GM12878 (cell line): Measurements from ENCODE around the gene LMF1.

Experiments
- EZH2 ChIP-seq: IDR thresholded peaks from 2 replicates; pipeline ENCODE4 v1.6.1; 2012; ENCODE audit warnings: low read depth, mild to moderate bottlenecking, control low read depth, inconsistent platforms, low read length, borderline replicate concordance; ENCODE audit not compliant: control insufficient read depth
- FOS ChIP-seq: IDR thresholded peaks from 3 replicates; pipeline ENCODE4 v1.6.1; 2011; ENCODE audit warnings: borderline replicate concordance; ENCODE audit not compliant: insufficient read length; ENCODE audit errors: extremely low read depth
- HCFC1 ChIP-seq: fragments of 150-350 bp; IDR thresholded peaks from 2 replicates; pipeline ENCODE4 v1.6.1; 2014; ENCODE audit warnings: low read length
- MXI1 ChIP-seq: fragments of 150-350 bp; IDR thresholded peaks from 2 replicates; pipeline ENCODE4 v1.6.1; 2011; ENCODE audit warnings: low read depth, mild to moderate bottlenecking, inconsistent platforms, low read length, improper control_type of control experiment
- POLR2AphosphoS5 ChIP-seq: IDR thresholded peaks from 2 replicates; pipeline ENCODE4 v1.6.1; 2011; ENCODE audit warnings: mild to moderate bottlenecking, low read length, inconsistent platforms
- RAD21 ChIP-seq: IDR thresholded peaks from 2 replicates; pipeline ENCODE4 v1.6.1; 2011; ENCODE audit warnings: mild to moderate bottlenecking, low read depth, low read length, moderate library complexity; ENCODE audit not compliant: insufficient read depth
- SP1 ChIP-seq: IDR thresholded peaks from one replicate; pipeline ENCODE4 v1.6.1; 2011; ENCODE audit warnings: low read depth, low read length
- TCF7 ChIP-seq: IDR thresholded peaks from 2 replicates; pipeline ENCODE4 v1.6.1; 2014; ENCODE audit warnings: antibody characterized with exemption, borderline replicate concordance
- ZNF384 ChIP-seq: IDR thresholded peaks from 2 replicates; pipeline ENCODE4 v1.6.1; 2012; ENCODE audit warnings: low read depth, mild to moderate bottlenecking, low read length, improper control_type of control experiment, borderline replicate concordance
- TF ChIP-seq, protein P1 (sequence below), 3 experiments: IDR thresholded peaks in 2 of 3; conservative IDR thresholded peaks in 1 of 3; 2 replicates each; pipeline ENCODE4 v1.5.1; 2011; ENCODE audit warnings: low read depth in 3 of 3, low read length in 3 of 3, mild to moderate bottlenecking in 3 of 3, control low read depth in 2 of 3, moderate library complexity in 2 of 3, inconsistent platforms in 1 of 3, mixed read lengths in 1 of 3; ENCODE audit not compliant: control insufficient read depth in 2 of 3, insufficient read depth in 1 of 3; ENCODE audit errors: extremely low read depth in 1 of 3
- TF ChIP-seq, protein P2 (sequence below): IDR thresholded peaks from 2 replicates; pipeline ENCODE4 v1.6.1; 2012; ENCODE audit warnings: low read depth, low read length, improper control_type of control experiment

DNA sequence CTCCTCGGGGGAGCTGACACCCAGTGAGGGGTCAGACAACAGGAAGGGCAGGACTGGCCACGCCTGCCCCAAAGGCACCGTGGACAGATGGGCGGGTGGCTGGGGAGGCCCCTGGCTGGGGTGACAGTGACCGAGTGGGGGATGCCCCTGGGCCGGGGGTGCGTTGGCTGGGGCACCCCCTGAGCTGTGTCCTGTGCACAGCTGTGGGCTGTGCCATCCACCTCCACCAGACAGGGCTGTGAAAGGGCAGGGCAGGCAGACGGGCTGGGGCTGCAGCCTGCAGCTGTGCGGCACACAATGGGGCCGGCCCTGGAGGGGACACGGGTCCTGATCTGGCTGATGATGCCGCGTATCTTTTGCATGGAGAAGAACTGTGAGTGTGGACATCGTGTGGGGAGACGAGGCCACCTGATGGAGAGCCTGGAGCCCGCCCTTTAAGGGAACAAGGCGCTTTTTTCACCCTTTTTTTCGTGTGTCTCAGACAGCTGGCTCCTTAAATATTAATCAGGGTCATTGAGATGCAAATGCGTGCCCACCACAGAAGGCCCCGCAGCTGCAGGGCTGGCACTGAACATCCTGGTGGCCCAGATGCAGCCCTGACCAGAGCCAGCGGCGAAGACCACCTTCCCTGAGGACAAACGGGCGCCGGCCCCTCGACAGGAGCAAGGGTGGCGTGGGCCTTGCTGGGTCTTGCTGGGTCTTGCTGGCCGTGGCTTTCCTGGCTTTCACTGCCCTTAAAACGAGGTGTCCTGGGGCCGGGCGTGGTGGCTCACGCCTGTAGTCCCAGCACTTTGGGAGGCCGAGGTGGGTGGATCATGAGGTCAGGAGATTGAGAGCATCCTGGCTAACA is 127.8 kb downstream of the LMF1 start:
- TF ChIP-seq EZH2 = no peak
- TF ChIP-seq POLR2AphosphoS5 = no peak
- TF ChIP-seq ZNF384 = no peak
- TF ChIP-seq, protein P1, sequence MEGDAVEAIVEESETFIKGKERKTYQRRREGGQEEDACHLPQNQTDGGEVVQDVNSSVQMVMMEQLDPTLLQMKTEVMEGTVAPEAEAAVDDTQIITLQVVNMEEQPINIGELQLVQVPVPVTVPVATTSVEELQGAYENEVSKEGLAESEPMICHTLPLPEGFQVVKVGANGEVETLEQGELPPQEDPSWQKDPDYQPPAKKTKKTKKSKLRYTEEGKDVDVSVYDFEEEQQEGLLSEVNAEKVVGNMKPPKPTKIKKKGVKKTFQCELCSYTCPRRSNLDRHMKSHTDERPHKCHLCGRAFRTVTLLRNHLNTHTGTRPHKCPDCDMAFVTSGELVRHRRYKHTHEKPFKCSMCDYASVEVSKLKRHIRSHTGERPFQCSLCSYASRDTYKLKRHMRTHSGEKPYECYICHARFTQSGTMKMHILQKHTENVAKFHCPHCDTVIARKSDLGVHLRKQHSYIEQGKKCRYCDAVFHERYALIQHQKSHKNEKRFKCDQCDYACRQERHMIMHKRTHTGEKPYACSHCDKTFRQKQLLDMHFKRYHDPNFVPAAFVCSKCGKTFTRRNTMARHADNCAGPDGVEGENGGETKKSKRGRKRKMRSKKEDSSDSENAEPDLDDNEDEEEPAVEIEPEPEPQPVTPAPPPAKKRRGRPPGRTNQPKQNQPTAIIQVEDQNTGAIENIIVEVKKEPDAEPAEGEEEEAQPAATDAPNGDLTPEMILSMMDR (IDR thresholded peaks at IDR 0.05 in 2 of 3, conservative IDR thresholded peaks at IDR 0.05 in 1 of 3; ENCODE audit: control insufficient read depth in 2 of 3, extremely low read depth in 1 of 3, insufficient read depth in 1 of 3, low read depth in 3 of 3, low read length in 3 of 3) = no peak
- no peak for TF ChIP-seq HCFC1
- no peak for TF ChIP-seq SP1
- TF ChIP-seq, protein P2, sequence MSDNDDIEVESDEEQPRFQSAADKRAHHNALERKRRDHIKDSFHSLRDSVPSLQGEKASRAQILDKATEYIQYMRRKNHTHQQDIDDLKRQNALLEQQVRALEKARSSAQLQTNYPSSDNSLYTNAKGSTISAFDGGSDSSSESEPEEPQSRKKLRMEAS = no peak
- TF ChIP-seq MXI1 = no peak
- TF ChIP-seq RAD21 = no peak
- TF ChIP-seq TCF7 = no peak
- TF ChIP-seq FOS = no peak
